Vagina (tissue), 2 donors: ENCODE data around the gene ADAMTS19.

Experiments
- CTCF ChIP-seq, 3 experiments: fragments of 450-650 bp in 2 of 3; fragments of 200-600 bp in 1 of 3; sonication (generic) in 1 of 3; IDR thresholded peaks; one replicate each; pipeline ENCODE4 v1.5.1; 2017 to 2019; ENCODE audit warnings: antibody characterized with exemption in 3 of 3, mild to moderate bottlenecking in 2 of 3, moderate library complexity in 2 of 3
- POLR2A ChIP-seq, 2 donors: fragments of 450-650 bp; IDR thresholded peaks; one replicate each; pipeline ENCODE4 v1.6.1; 2017; ENCODE audit warnings: antibody characterized with exemption in 2 of 2, mild to moderate bottlenecking in 2 of 2, moderate library complexity in 2 of 2

GRCh38 chr5:129563585-129563984, 103.5 kb downstream of the ADAMTS19 start:
- TF ChIP-seq POLR2A (IDR thresholded peaks at IDR 0.05) (no peak), CTCF (IDR thresholded peaks at IDR 0.05) (no peak)
